GM12878 (cell line): Measurements from ENCODE around the gene LIMK1. TPM values are rescaled to one million over a fixed set of nuclear protein-coding genes. Genes with fewer than 3 reads are reported as not detected.

Experiments
- GATAD2B ChIP-seq: fragments of 450-650 bp; conservative IDR thresholded peaks from 2 replicates; pipeline ENCODE4 v1.6.1; 2017; ENCODE audit warnings: low read depth, mild to moderate bottlenecking, moderate library complexity
- SIN3A ChIP-seq: IDR thresholded peaks from 2 replicates; pipeline ENCODE4 v1.6.1; 2012; ENCODE audit warnings: low read depth, low read length, improper control_type of control experiment
- SMARCA5 ChIP-seq: fragments of 450-650 bp; IDR thresholded peaks from 2 replicates; pipeline ENCODE4 v1.6.1; 2017; ENCODE audit warnings: mild to moderate bottlenecking
- SMC3 ChIP-seq: IDR thresholded peaks from 2 replicates; pipeline ENCODE4 v1.6.1; 2011; ENCODE audit warnings: low read length, improper control_type of control experiment, borderline replicate concordance
- STAT3 ChIP-seq: IDR thresholded peaks from 2 replicates; pipeline ENCODE4 v1.6.1; 2011; ENCODE audit warnings: low read depth, low read length, improper control_type of control experiment
- polyA plus RNA-seq, 11 experiments: library from polyadenylated mRNA; depleted of rRNA in 4 of 11; unstranded in 6 of 11; stranded (reverse) in 5 of 11; fragments of >200 nt; fragmentation: Nextera tagmentation in 4 of 11; fragmentation: Illumina TruSeq in 1 of 11; extraction: Ambion mirVana in 4 of 11; extraction: Trizol in 1 of 11; gene quantifications; 1 replicate in 1 of 11; 2 replicates in 10 of 11; pipeline versions ENCODE4 v1.2.1 to v1.2.3, GENCODE V29; 2011 to 2016; ENCODE audit warnings: inconsistent platforms in 2 of 11, missing spikeins in 2 of 11, low read depth in 1 of 11
- total RNA-seq, 4 experiments: library from RNA; depleted of rRNA in 3 of 4; stranded (reverse); fragments of >200 nt in 3 of 4; fragmentation: Illumina TruSeq in 1 of 4; extraction: Trizol in 1 of 4; gene quantifications; 2 replicates each; pipeline versions ENCODE4 v1.2.1 to v1.2.3, GENCODE V29; 2013 to 2021
- TF ChIP-seq, protein P1 (sequence below): IDR thresholded peaks from 2 replicates; pipeline ENCODE4 v1.6.1; 2012; ENCODE audit warnings: improper control_type of control experiment, low read depth, low read length; ENCODE audit not compliant: insufficient replicate concordance
- TF ChIP-seq, protein P2 (sequence below): fragments of 450-650 bp; IDR thresholded peaks from 2 replicates; pipeline ENCODE4 v1.6.1; 2017; ENCODE audit warnings: borderline replicate concordance
- TF ChIP-seq, protein P3 (sequence below): IDR thresholded peaks from 2 replicates; pipeline ENCODE4 v1.6.1; 2012; ENCODE audit warnings: mild to moderate bottlenecking, low read depth, low read length

LIMK1 gene
- total and polyA plus RNA-seq, 10 of the 15 experiments (the other 5 are each of a cell fraction or from before 2014, with no cell fraction given): 0.71 to 59.4 (median 28.8) TPM

- TF ChIP-seq, protein P1, sequence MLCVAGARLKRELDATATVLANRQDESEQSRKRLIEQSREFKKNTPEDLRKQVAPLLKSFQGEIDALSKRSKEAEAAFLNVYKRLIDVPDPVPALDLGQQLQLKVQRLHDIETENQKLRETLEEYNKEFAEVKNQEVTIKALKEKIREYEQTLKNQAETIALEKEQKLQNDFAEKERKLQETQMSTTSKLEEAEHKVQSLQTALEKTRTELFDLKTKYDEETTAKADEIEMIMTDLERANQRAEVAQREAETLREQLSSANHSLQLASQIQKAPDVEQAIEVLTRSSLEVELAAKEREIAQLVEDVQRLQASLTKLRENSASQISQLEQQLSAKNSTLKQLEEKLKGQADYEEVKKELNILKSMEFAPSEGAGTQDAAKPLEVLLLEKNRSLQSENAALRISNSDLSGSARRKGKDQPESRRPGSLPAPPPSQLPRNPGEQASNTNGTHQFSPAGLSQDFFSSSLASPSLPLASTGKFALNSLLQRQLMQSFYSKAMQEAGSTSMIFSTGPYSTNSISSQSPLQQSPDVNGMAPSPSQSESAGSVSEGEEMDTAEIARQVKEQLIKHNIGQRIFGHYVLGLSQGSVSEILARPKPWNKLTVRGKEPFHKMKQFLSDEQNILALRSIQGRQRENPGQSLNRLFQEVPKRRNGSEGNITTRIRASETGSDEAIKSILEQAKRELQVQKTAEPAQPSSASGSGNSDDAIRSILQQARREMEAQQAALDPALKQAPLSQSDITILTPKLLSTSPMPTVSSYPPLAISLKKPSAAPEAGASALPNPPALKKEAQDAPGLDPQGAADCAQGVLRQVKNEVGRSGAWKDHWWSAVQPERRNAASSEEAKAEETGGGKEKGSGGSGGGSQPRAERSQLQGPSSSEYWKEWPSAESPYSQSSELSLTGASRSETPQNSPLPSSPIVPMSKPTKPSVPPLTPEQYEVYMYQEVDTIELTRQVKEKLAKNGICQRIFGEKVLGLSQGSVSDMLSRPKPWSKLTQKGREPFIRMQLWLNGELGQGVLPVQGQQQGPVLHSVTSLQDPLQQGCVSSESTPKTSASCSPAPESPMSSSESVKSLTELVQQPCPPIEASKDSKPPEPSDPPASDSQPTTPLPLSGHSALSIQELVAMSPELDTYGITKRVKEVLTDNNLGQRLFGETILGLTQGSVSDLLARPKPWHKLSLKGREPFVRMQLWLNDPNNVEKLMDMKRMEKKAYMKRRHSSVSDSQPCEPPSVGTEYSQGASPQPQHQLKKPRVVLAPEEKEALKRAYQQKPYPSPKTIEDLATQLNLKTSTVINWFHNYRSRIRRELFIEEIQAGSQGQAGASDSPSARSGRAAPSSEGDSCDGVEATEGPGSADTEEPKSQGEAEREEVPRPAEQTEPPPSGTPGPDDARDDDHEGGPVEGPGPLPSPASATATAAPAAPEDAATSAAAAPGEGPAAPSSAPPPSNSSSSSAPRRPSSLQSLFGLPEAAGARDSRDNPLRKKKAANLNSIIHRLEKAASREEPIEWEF: no peak
- no peak for TF ChIP-seq SMC3
- TF ChIP-seq, protein P2, sequence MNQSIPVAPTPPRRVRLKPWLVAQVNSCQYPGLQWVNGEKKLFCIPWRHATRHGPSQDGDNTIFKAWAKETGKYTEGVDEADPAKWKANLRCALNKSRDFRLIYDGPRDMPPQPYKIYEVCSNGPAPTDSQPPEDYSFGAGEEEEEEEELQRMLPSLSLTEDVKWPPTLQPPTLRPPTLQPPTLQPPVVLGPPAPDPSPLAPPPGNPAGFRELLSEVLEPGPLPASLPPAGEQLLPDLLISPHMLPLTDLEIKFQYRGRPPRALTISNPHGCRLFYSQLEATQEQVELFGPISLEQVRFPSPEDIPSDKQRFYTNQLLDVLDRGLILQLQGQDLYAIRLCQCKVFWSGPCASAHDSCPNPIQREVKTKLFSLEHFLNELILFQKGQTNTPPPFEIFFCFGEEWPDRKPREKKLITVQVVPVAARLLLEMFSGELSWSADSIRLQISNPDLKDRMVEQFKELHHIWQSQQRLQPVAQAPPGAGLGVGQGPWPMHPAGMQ: no peak
- TF ChIP-seq, protein P3, sequence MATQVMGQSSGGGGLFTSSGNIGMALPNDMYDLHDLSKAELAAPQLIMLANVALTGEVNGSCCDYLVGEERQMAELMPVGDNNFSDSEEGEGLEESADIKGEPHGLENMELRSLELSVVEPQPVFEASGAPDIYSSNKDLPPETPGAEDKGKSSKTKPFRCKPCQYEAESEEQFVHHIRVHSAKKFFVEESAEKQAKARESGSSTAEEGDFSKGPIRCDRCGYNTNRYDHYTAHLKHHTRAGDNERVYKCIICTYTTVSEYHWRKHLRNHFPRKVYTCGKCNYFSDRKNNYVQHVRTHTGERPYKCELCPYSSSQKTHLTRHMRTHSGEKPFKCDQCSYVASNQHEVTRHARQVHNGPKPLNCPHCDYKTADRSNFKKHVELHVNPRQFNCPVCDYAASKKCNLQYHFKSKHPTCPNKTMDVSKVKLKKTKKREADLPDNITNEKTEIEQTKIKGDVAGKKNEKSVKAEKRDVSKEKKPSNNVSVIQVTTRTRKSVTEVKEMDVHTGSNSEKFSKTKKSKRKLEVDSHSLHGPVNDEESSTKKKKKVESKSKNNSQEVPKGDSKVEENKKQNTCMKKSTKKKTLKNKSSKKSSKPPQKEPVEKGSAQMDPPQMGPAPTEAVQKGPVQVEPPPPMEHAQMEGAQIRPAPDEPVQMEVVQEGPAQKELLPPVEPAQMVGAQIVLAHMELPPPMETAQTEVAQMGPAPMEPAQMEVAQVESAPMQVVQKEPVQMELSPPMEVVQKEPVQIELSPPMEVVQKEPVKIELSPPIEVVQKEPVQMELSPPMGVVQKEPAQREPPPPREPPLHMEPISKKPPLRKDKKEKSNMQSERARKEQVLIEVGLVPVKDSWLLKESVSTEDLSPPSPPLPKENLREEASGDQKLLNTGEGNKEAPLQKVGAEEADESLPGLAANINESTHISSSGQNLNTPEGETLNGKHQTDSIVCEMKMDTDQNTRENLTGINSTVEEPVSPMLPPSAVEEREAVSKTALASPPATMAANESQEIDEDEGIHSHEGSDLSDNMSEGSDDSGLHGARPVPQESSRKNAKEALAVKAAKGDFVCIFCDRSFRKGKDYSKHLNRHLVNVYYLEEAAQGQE: no peak
- no peak for TF ChIP-seq SMARCA5
- TF ChIP-seq GATAD2B: no peak
- TF ChIP-seq STAT3: no peak
- no peak for TF ChIP-seq SIN3A
Measured at GRCh38 chr7:74039337-74039736, 44.3 kb upstream of the LIMK1 start (continued).
